Activated naive CD4-positive, alpha-beta T cell treated with anti-CD3 and anti-CD28 coated beads, Interleukin-2, amount 50 U/mL, for 16 hours (primary cell): ENCODE measurements around the gene KPNB1.

Source experiments
- DNase-seq: peaks from one replicate; pipeline ENCODE4 v3.0.0-alpha.2; 2020

Gene KPNB1

GRCh38 chr17:47714773-47715396, 65.2 kb downstream of the KPNB1 start:
- no peak for DNase-seq

- DNase-seq = no peak
These were observed 66.1 kb downstream of the KPNB1 start for GRCh38 chr17:47715669-47716325.

- DNase-seq = no peak
These were observed 66.7 kb downstream of the KPNB1 start for GRCh38 chr17:47716375-47716774.

GRCh38 chr17:47717261-47717697, 67.6 kb downstream of the KPNB1 start:
- peak; percentile 53 for DNase-seq

- peak; percentile 63 for DNase-seq
These were observed 68.4 kb downstream of the KPNB1 start for GRCh38 chr17:47717979-47718621.

- no peak for DNase-seq
These were observed 69.1 kb downstream of the KPNB1 start for GRCh38 chr17:47718634-47719405.

- DNase-seq = peak; percentile 74
These were observed 69.9 kb downstream of the KPNB1 start for GRCh38 chr17:47719411-47720152.

- no peak for DNase-seq
These were observed 70.5 kb downstream of the KPNB1 start for GRCh38 chr17:47720196-47720595.

- peak; percentile 98 for DNase-seq
These were observed 71.2 kb downstream of the KPNB1 start for GRCh38 chr17:47720754-47721533.

- DNase-seq = no peak
These were observed 72.0 kb downstream of the KPNB1 start for GRCh38 chr17:47721725-47722124.

GRCh38 chr17:47724705-47725104, 75.0 kb downstream of the KPNB1 start:
- DNase-seq = no peak

- no peak for DNase-seq
These were observed 75.9 kb downstream of the KPNB1 start for GRCh38 chr17:47725446-47726111.

- DNase-seq = no peak
These were observed 77.3 kb downstream of the KPNB1 start for GRCh38 chr17:47726796-47727703.

GRCh38 chr17:47727704-47728036, 78.0 kb downstream of the KPNB1 start:
- DNase-seq = no peak

GRCh38 chr17:47728214-47728877, 78.6 kb downstream of the KPNB1 start:
- DNase-seq = no peak

GRCh38 chr17:47729476-47729875, 79.8 kb downstream of the KPNB1 start:
- peak; percentile 9 for DNase-seq

- DNase-seq = peak; percentile 11
These were observed 81.0 kb downstream of the KPNB1 start for GRCh38 chr17:47730681-47731080.

GRCh38 chr17:47731396-47731795, 81.7 kb downstream of the KPNB1 start:
- DNase-seq = peak; percentile 1

- peak; percentile 10 for DNase-seq
These were observed 82.8 kb downstream of the KPNB1 start for GRCh38 chr17:47732399-47733046.
